HG03196 (cell line): ENCODE data around the gene RFX4.

Source experiments
- ATAC-seq: cut with Tn5 transposase; IDR thresholded peaks from one replicate; pipeline ENCODE4 v1.9.1; 2021; ENCODE audit not compliant: unreplicated experiment

The RFX4 gene

DNA sequence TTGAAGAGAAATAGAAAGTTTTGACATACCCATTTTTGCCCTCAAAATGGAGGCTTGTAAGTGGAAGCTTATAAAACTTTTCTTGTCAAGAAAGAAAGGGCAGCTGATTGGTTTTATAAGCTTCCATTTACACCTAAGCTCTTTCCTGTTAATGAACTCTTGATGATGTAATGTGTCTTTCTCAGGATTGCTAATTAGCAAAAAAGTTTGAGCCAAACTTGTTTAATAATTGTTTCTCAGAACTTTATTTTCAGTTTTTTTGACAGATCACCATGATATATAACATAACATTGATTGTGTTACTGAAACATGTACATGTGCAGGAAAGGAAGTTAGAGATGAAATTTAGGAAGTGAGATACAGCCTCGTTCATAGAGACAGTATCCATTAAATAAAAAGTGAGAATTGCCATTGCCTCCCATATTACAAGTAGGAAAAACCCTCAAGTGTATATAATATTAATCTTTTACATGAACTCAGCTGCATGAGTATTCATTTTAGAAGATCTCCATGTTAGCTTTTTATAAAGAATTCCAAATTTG is 218.4 kb downstream of the RFX4 start:
- ATAC-seq = no peak

DNA sequence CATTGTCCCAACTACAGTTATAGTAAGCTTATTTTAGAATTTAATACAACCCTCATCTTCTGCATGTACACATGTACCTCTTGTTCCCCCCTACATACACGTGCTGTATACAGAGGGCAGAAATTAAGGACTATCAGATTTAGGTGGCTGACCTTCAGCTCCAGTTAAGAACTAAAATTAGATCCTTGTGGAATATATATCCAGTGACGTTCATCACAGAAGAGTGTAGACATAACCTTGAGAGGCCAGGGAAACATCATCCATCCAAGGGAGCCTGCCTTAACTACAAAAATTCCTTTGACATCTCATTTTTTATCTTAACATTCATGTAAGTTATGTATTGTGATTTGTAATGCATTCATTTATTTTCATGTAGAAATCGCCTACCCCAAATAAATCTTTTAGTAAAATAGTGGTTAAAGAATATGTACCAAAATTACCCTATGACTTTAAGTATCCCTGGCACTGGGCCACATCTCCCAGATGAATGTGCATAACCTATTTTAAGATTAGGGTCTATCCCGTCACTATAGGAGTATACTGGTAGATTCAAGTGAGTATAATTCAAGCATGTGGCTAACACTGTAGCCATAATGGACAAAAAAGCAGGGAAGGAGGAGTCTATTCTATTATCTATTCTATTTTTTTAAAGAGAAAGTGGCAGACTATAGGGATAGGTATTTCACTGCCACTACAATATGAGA is 219.2 kb downstream of the RFX4 start:
- ATAC-seq = no peak

DNA sequence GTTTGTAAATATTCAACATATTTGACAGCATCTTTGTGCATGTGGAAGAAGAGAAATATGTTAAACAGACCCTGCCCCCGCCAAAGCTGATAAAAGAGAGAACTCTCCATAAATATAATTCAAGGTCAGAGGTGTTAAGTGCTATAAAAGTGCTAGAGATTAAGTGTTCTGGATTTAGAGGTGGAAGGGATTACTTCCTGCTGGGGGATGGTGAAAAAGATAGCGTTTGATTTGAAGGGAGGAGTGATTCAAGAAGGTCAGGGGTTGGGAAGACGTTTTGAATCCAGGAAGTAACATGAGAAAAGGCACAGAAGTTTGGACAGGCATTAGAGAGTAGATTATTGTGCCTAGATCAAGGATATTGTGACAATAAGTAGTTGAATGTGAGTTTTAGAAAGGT is 221.9 kb downstream of the RFX4 start:
- ATAC-seq = no peak
